ENCODE measurements around the gene GALR2.

DNA sequence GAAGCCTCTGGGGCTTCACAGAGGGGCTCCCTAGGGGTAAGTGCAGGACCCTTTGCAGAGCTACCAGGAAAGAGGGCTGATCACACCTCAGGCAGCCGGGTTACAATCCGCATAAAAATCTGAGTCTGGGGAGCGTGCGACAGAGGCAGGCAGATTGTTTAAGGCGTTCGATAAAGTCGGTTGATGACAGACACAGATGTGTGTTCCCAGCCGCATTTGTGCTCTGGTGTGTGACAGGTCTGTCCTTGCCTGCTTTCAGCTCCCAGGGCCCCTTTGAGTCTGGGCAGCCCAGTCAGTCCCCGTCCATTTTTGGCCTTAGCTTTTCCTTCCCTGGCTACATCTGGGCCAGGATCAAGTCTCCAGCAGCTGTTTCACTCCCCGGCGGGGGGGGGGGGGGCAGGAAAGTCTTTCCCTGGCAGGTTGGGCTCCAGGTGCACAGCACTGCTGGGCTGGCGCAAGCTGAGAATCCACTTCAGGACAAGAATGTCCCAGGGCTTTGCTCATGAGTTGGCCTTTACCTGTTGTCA, 3.1 kb downstream of the GALR2 start:
- TF ChIP-seq, protein P1, sequence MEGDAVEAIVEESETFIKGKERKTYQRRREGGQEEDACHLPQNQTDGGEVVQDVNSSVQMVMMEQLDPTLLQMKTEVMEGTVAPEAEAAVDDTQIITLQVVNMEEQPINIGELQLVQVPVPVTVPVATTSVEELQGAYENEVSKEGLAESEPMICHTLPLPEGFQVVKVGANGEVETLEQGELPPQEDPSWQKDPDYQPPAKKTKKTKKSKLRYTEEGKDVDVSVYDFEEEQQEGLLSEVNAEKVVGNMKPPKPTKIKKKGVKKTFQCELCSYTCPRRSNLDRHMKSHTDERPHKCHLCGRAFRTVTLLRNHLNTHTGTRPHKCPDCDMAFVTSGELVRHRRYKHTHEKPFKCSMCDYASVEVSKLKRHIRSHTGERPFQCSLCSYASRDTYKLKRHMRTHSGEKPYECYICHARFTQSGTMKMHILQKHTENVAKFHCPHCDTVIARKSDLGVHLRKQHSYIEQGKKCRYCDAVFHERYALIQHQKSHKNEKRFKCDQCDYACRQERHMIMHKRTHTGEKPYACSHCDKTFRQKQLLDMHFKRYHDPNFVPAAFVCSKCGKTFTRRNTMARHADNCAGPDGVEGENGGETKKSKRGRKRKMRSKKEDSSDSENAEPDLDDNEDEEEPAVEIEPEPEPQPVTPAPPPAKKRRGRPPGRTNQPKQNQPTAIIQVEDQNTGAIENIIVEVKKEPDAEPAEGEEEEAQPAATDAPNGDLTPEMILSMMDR (IDR thresholded peaks at IDR 0.05) = no peak
- TF ChIP-seq POLR2A (IDR thresholded peaks at IDR 0.05) (no peak), POLR2AphosphoS5 (IDR thresholded peaks at IDR 0.05) (no peak)
